LNCAP (cell line): ENCODE measurements around the gene IER5.

Source experiments
- CTCF ChIP-seq: fragments of 450-650 bp; IDR thresholded peaks from 2 replicates; pipeline ENCODE4 v1.5.1; 2017; ENCODE audit warnings: mild to moderate bottlenecking

Gene IER5

GRCh38 chr1:181088079-181089016 lies at the start of gene IER5:
Gene IER5 (plus strand): TSS chr1:181088700. CDS start chr1:181088903, 203 bp downstream.
- no peak for TF ChIP-seq CTCF

GRCh38 chr1:181040284-181040865 lies 48.1 kb upstream of the IER5 start:
- TF ChIP-seq CTCF: no peak

- no peak for TF ChIP-seq CTCF
Observed at GRCh38 chr1:181043025-181043888, 45.2 kb upstream of the IER5 start.

- TF ChIP-seq CTCF: no peak
Observed at GRCh38 chr1:181044449-181044966, 44.0 kb upstream of the IER5 start.

GRCh38 chr1:181049378-181049777 lies 39.1 kb upstream of the IER5 start:
- no peak for TF ChIP-seq CTCF

GRCh38 chr1:181050922-181051321 lies 37.6 kb upstream of the IER5 start:
- no peak for TF ChIP-seq CTCF

GRCh38 chr1:181056560-181056959 lies 31.9 kb upstream of the IER5 start:
- TF ChIP-seq CTCF: no peak
